Measurements from ENCODE around the gene KRABD2.
A peak's percentile ranks its signal among the peaks of the same experiment; 100 is the strongest.

The KRABD2 gene

GRCh38 chr17:8408371-8408770 is 31.9 kb upstream of the KRABD2 start:
- Mint-ChIP-seq H3K27ac (no peak overlapping the region), H3K4me1 (peaks cover 32% of the 10 kb centered on the region)

GRCh38 chr17:8406174-8406573 is 29.7 kb upstream of the KRABD2 start:
- Mint-ChIP-seq H3K27me3 (ENCODE audit: low read depth, poor library complexity) (peaks cover 25% of the 10 kb centered on the region), H3K4me3 (no peak overlapping the region), H3K36me3 (ENCODE audit: low read depth) (no peaks in the 10 kb centered on the region), H3K4me1 (peaks cover 32% of the 10 kb centered on the region), H3K9me3 (no peaks in the 10 kb centered on the region), H3K27ac (no peak overlapping the region)
- DNase-seq = no peak
- TF ChIP-seq, protein P1, sequence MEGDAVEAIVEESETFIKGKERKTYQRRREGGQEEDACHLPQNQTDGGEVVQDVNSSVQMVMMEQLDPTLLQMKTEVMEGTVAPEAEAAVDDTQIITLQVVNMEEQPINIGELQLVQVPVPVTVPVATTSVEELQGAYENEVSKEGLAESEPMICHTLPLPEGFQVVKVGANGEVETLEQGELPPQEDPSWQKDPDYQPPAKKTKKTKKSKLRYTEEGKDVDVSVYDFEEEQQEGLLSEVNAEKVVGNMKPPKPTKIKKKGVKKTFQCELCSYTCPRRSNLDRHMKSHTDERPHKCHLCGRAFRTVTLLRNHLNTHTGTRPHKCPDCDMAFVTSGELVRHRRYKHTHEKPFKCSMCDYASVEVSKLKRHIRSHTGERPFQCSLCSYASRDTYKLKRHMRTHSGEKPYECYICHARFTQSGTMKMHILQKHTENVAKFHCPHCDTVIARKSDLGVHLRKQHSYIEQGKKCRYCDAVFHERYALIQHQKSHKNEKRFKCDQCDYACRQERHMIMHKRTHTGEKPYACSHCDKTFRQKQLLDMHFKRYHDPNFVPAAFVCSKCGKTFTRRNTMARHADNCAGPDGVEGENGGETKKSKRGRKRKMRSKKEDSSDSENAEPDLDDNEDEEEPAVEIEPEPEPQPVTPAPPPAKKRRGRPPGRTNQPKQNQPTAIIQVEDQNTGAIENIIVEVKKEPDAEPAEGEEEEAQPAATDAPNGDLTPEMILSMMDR (IDR thresholded peaks at IDR 0.05) = no peak

More at GRCh38 chr17:8408371-8408770, 31.9 kb upstream of the KRABD2 start:
- Mint-ChIP-seq H3K36me3 (ENCODE audit: low read depth) (no peaks in the 10 kb centered on the region), H3K9me3 (no peaks in the 10 kb centered on the region), H3K4me3 (peak overlapping the region; percentile 47), H3K27me3 (ENCODE audit: low read depth, poor library complexity) (peaks cover 27% of the 10 kb centered on the region)
- TF ChIP-seq, protein P1 (IDR thresholded peaks at IDR 0.05) = no peak
- no peak for DNase-seq

DNA sequence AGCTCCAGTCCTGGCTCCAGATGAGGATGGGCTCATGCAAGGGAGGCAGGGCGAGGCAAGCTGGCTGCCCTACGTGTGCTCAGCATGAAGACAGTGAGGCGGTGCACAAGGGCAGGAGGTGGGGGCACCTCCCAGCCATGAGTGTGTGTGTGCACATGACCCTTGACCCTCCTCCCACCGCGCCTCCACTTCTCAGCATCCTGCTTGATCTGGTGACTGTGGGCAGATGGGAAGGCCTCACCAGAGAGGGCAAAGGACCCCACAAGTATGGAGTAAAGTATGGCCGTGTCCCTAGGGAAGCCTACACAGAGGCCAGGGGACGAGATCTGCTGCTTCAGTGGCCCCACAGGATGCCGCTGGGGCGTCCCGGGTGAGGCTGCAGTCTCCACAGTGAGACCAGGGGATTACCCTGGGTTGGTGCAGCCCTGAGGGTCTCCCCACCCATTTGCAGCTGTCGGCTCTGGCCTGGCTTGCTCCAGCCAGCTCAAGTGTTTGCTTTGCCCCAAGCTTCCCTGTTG is 29.1 kb upstream of the KRABD2 start:
- no peak for DNase-seq
- Mint-ChIP-seq H3K4me1 (peaks cover 32% of the 10 kb centered on the region), H3K4me3 (no peak overlapping the region), H3K27me3 (ENCODE audit: low read depth, poor library complexity) (peaks cover 30% of the 10 kb centered on the region), H3K9me3 (no peaks in the 10 kb centered on the region), H3K36me3 (ENCODE audit: low read depth) (no peaks in the 10 kb centered on the region), H3K27ac (no peak overlapping the region)
- TF ChIP-seq, protein P1 (IDR thresholded peaks at IDR 0.05) = no peak

DNA sequence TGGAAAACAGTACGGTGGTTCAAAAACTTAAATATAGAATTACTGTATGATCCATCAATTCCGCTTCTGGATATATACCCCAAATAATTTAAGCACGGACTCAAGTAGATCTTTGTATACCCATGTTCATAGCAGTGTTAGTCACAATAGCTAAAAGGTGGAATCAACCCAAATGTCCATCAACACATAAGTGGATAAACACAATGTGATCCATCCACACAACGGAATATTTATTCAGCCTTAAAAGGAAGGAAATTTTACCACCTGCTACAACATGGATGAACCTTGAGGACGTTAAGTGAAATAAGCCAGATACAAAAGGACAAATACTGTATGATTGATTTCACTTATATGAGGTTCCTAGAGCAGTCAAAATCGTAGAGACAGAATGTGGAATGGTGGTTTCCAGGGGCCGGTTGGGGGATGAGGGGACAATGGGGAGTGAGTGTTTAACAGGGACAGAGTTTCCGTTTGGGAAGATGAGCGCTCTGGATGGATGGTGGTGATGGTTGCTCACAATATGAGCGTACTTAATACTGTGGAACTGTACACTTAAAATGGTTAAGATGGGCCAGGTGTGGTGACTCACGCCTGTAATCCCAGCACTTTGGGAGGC is 26.5 kb upstream of the KRABD2 start:
- TF ChIP-seq, protein P1 (IDR thresholded peaks at IDR 0.05) = no peak
- Mint-ChIP-seq H3K27me3 (ENCODE audit: low read depth, poor library complexity) (peaks cover 44% of the 10 kb centered on the region), H3K4me1 (peaks cover 19% of the 10 kb centered on the region), H3K27ac (no peak overlapping the region), H3K9me3 (no peaks in the 10 kb centered on the region), H3K36me3 (ENCODE audit: low read depth) (no peaks in the 10 kb centered on the region), H3K4me3 (no peak overlapping the region)
- DNase-seq = no peak

DNA sequence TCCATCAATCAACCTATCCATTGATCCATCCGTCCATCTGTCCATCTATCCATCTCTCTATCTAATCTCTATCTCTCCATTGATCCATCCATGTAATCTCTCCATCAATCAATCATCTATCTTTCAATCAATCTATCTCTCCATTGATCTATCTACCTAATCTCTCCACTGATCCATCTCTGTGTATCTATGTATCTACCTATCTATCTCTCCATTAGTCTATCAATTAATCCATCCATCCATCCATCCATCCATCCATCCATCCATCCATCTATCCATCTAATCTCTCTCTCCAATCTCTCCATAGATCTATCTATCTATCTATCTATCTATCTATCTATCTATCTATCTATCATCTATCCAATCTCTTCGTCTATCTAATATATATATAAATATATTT is 24.6 kb upstream of the KRABD2 start:
- Mint-ChIP-seq H3K27me3 (ENCODE audit: low read depth, poor library complexity) (peaks cover 64% of the 10 kb centered on the region), H3K9me3 (no peaks in the 10 kb centered on the region), H3K4me1 (peaks cover 9% of the 10 kb centered on the region), H3K4me3 (no peak overlapping the region), H3K36me3 (ENCODE audit: low read depth) (no peaks in the 10 kb centered on the region), H3K27ac (no peak overlapping the region)
- TF ChIP-seq, protein P1 (IDR thresholded peaks at IDR 0.05) = no peak
- DNase-seq = no peak

- no peak for DNase-seq
- Mint-ChIP-seq H3K27ac (no peak overlapping the region), H3K4me1 (no peaks in the 10 kb centered on the region), H3K9me3 (no peaks in the 10 kb centered on the region), H3K36me3 (ENCODE audit: low read depth) (no peaks in the 10 kb centered on the region), H3K27me3 (ENCODE audit: low read depth, poor library complexity) (peaks cover 79% of the 10 kb centered on the region), H3K4me3 (no peak overlapping the region)
- TF ChIP-seq, protein P1 (IDR thresholded peaks at IDR 0.05) = no peak
These were observed 22.5 kb upstream of the KRABD2 start for GRCh38 chr17:8398980-8399379.
